Adipose tissue (tissue), 3 donors: ENCODE data around the gene RELN. TPM values are rescaled to one million over a fixed set of nuclear protein-coding genes. Genes with fewer than 3 reads are reported as not detected.
"Not testable (repeated sequence)": the region's sequence is repeated elsewhere in the genome, so short reads cannot be mapped to it uniquely, and the experiment has no call there.

Experiments used
- H3K27ac ChIP-seq: one replicate; pipeline ENCODE4 v1.5.1; 2013; ENCODE audit warnings: low read depth, low read length
- WGBS, 3 donors: extraction: QIAGEN DNeasy Blood & Tissue Kit; methylation state at CpG; one replicate each; pipeline ENCODE4 v1.1.7; 2013; 5-methylcytosine and 5-hydroxymethylcytosine counted together
- polyA plus RNA-seq, 3 donors: library from polyadenylated mRNA; stranded (reverse); fragments of 200-250 nt; gene quantifications; one replicate each; pipeline ENCODE4 v1.2.3, GENCODE V29; 2013
- donor health status: healthy with polysubstance abuse.
- donor health status: Bipolar disorder and iron deficiency.
- donor health status: healthy.

Gene RELN
- polyA plus RNA-seq, 3 donors = 0.59 to 3.8 (median 2.0) TPM

- WGBS, 3 donors = 70 to 82% (median 77%) methylated on average over 5 of the region's 5 CpGs
- H3K27ac ChIP-seq = not testable (repeated sequence)
Measured at GRCh38 chr7:103815972-103816371, 173.5 kb downstream of the RELN start.

GRCh38 chr7:103813970-103814369 is 175.5 kb downstream of the RELN start:
- H3K27ac ChIP-seq = no peak overlapping the region
- WGBS, 3 donors = 87 to 90% (median 88%) methylated on average over 2 of the region's 2 CpGs

GRCh38 chr7:103811997-103812396 is 177.5 kb downstream of the RELN start:
- no peak overlapping the region for H3K27ac ChIP-seq
- 46 to 76% (median 48%) methylated on average over 2 of the region's 2 CpGs for WGBS, 3 donors

GRCh38 chr7:103811290-103811689 is 178.2 kb downstream of the RELN start:
- no peak overlapping the region for H3K27ac ChIP-seq
- 67 to 81% (median 76%) methylated on average over 5 of the region's 5 CpGs for WGBS, 3 donors

- no peak overlapping the region for H3K27ac ChIP-seq
- WGBS, 3 donors = 68 to 69% (median 68%) methylated on average over 11 of the region's 11 CpGs
Measured at GRCh38 chr7:103810112-103810744, 179.2 kb downstream of the RELN start.

- H3K27ac ChIP-seq = no peak overlapping the region
- 58 to 74% (median 70%) methylated on average over 6 of the region's 6 CpGs for WGBS, 3 donors
Measured at GRCh38 chr7:103809229-103809994, 180.0 kb downstream of the RELN start.

GRCh38 chr7:103805346-103805745 is 184.1 kb downstream of the RELN start:
- 68 to 81% (median 73%) methylated on average over 2 of the region's 2 CpGs for WGBS, 3 donors
- no peak overlapping the region for H3K27ac ChIP-seq

GRCh38 chr7:103803631-103804030 is 185.8 kb downstream of the RELN start:
- H3K27ac ChIP-seq = no peak overlapping the region
- WGBS, 3 donors = 58 to 72% (median 68%) methylated on average over 1 of the region's 1 CpG

GRCh38 chr7:103799298-103799697 is 190.2 kb downstream of the RELN start:
- 53 to 67% (median 62%) methylated on average over 1 of the region's 1 CpG for WGBS, 3 donors
- H3K27ac ChIP-seq = no peak overlapping the region

- no peak overlapping the region for H3K27ac ChIP-seq
- 47 to 59% (median 48%) methylated on average over 3 of the region's 3 CpGs for WGBS, 3 donors
Measured at GRCh38 chr7:103797647-103798307, 191.7 kb downstream of the RELN start.

- 84 to 91% (median 87%) methylated on average over 7 of the region's 7 CpGs for WGBS, 3 donors
- no peak overlapping the region for H3K27ac ChIP-seq
Measured at GRCh38 chr7:103796327-103796962, 193.0 kb downstream of the RELN start.

GRCh38 chr7:103795787-103796186 is 193.7 kb downstream of the RELN start:
- no peak overlapping the region for H3K27ac ChIP-seq

- H3K27ac ChIP-seq = no peak overlapping the region
- WGBS, 3 donors = 51 to 72% (median 67%) methylated on average over 1 of the region's 1 CpG
Measured at GRCh38 chr7:103795107-103795506, 194.4 kb downstream of the RELN start.

- H3K27ac ChIP-seq = no peak overlapping the region
- 71 to 85% (median 72%) methylated on average over 1 of the region's 1 CpG for whole genome bisulfite sequencing, 3 donors
Measured at GRCh38 chr7:103794424-103794823, 195.0 kb downstream of the RELN start.

- H3K27ac ChIP-seq = no peak overlapping the region
- whole genome bisulfite sequencing, 3 donors = 79 to 89% (median 83%) methylated on average over 5 of the region's 5 CpGs
Measured at GRCh38 chr7:103793614-103794013, 195.8 kb downstream of the RELN start.

- no peak overlapping the region for H3K27ac ChIP-seq
Measured at GRCh38 chr7:103791894-103792293, 197.6 kb downstream of the RELN start.

GRCh38 chr7:103787041-103787440 is 202.4 kb downstream of the RELN start:
- 66 to 91% (median 75%) methylated on average over 1 of the region's 1 CpG for WGBS, 3 donors
- not testable (repeated sequence) for H3K27ac ChIP-seq

- 46 to 77% (median 68%) methylated on average over 1 of the region's 1 CpG for WGBS, 3 donors
Measured at GRCh38 chr7:103784646-103785286, 204.7 kb downstream of the RELN start.

GRCh38 chr7:103781409-103781808 is 208.0 kb downstream of the RELN start:
- H3K27ac ChIP-seq = no peak overlapping the region
- WGBS, 3 donors = 66 to 69% (median 69%) methylated on average over 1 of the region's 1 CpG

More at GRCh38 chr7:103784646-103785286, 204.7 kb downstream of the RELN start:
- no peak overlapping the region for H3K27ac ChIP-seq
